ENCODE results near the gene KLHDC3. TPM values are rescaled to one million over a fixed set of nuclear protein-coding genes. Genes with fewer than 3 reads are reported as not detected.

Gene KLHDC3
- total and polyA plus RNA-seq, 2 of the 8 experiments (the other 6 are each of a cell fraction or from before 2014, with no cell fraction given) = 181 to 203 TPM

GRCh38 chr6:43053545-43054205 is 39.6 kb downstream of the KLHDC3 start, which contains the start of gene CUL7 (continued):
- TF ChIP-seq HDAC6 (IDR thresholded peaks at IDR 0.05; ENCODE audit: low read depth, low read length) = no peak
- TF ChIP-seq ATF2 (IDR thresholded peaks at IDR 0.05; ENCODE audit: low read length) = peak; percentile 54; the same call in 1 of the 2 replicates
- TF ChIP-seq SIX5 (IDR thresholded peaks at IDR 0.05; ENCODE audit: low read depth, low read length) = no peak
- no peak for TF ChIP-seq CHD7 (IDR thresholded peaks at IDR 0.05; ENCODE audit: insufficient replicate concordance, low read length)
- no peak for TF ChIP-seq CHD1 (IDR thresholded peaks at IDR 0.05; ENCODE audit: low read depth, low read length)
- TF ChIP-seq POLR2AphosphoS5 (IDR thresholded peaks at IDR 0.05; ENCODE audit: low read depth, low read length) = peak; percentile 82
- TF ChIP-seq RXRA (IDR thresholded peaks at IDR 0.05; ENCODE audit: insufficient read depth, low read depth, low read length) = no peak
- TF ChIP-seq EGR1 (IDR thresholded peaks at IDR 0.05; ENCODE audit: borderline replicate concordance, low read depth, low read length) = peak; percentile 77
- no peak for TF ChIP-seq FOSL1 (IDR thresholded peaks at IDR 0.05; ENCODE audit: insufficient read depth, low read depth, low read length)

All from H1 (cell line).